ENCODE measurements around the gene ZBTB3.

The ZBTB3 gene

DNA sequence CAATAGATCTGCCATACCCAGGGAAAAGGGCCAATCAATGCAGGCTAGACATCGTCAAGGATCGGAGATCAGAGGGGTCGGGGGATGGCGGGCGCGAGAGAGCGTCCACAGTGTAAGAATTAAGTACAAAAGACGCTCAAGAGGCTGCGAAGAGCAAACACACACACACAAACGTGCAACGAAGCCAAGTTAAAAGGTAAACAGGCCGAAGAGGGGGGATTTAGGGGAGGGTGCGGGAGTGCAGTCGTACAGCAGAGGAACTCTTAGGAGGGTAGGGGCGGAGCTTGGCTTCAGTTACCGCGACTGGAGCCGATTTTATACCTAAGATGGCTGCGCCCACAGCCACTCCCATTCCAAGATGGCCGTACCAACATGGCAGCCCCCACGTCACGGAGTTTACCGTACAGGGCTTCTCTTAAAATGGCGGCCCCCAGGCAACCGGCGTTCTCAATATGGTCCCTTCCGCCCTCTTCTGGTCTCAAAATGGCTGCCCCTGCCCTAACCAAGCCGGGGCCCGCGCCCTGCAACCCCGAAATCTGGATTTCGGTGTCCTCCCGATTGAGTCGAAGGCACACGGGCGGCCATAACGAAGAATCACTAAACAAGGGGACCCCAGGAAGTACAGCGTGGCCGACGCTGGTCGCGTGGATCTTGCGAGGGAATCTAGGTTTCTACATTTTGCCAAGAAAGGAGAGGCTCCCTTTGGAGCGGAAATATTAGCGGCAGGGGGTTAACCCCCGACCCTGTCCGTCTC, 44.5 kb downstream of the ZBTB3 start:
- H3K4me3 ChIP-seq (ENCODE audit: low read depth, low read length) = peak overlapping the region; percentile 62
- DNase-seq (ENCODE audit: low read depth, low spot score) = peak; percentile 76
- ChIA-PET CTCF (interaction anchor here (1.1 to 11.2 kb wide), 4 partner anchors 10 to 36 kb away, joined by 3 to 152 read pairs (median 4); partner anchors contain the start of gene LRRN4CL), POLR2A (interaction anchor here (1.0 to 4.5 kb wide), 7 partner anchors 18 to 309 kb away, joined by 3 to 24 read pairs (median 4); partner anchors contain the start of genes C11orf98, CSKMT, HNRNPUL2 and LRRN4CL)
- TF ChIP-seq, protein P1, sequence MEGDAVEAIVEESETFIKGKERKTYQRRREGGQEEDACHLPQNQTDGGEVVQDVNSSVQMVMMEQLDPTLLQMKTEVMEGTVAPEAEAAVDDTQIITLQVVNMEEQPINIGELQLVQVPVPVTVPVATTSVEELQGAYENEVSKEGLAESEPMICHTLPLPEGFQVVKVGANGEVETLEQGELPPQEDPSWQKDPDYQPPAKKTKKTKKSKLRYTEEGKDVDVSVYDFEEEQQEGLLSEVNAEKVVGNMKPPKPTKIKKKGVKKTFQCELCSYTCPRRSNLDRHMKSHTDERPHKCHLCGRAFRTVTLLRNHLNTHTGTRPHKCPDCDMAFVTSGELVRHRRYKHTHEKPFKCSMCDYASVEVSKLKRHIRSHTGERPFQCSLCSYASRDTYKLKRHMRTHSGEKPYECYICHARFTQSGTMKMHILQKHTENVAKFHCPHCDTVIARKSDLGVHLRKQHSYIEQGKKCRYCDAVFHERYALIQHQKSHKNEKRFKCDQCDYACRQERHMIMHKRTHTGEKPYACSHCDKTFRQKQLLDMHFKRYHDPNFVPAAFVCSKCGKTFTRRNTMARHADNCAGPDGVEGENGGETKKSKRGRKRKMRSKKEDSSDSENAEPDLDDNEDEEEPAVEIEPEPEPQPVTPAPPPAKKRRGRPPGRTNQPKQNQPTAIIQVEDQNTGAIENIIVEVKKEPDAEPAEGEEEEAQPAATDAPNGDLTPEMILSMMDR (IDR thresholded peaks at IDR 0.05; ENCODE audit: insufficient read depth, low read length, missing control alignments) = no peak

DNA sequence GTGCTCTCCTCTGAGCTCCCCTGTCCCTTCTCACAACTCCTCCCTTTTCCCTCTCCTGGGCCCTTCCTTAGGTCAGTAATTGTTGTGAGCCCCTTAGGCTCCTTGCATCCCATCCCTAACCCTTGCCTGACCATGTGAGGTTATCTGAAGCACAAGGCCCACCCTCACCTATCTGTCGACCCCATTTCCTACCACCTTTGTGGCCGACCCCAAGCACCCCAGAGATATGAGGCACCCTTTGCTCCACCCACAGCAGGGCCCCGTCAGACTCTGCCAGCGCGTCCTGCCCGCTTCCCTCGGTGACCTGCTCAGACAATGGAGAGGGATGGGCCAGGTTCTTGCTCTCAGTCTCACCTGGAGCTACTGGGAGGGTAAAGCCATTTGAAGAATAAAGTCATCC, 45.2 kb downstream of the ZBTB3 start:
- peak overlapping the region; percentile 62 for H3K4me3 ChIP-seq (ENCODE audit: low read depth, low read length)
- ChIA-PET POLR2A (interaction anchor here (1.0 to 4.5 kb wide), 6 partner anchors 16 to 308 kb away, joined by 3 to 24 read pairs (median 5); partner anchors contain the start of genes C11orf98, CSKMT, HNRNPUL2 and LRRN4CL), CTCF (interaction anchor here (1.1 to 11.2 kb wide), 5 partner anchors 8 to 37 kb away, joined by 3 to 152 read pairs (median 3); partner anchors contain the start of gene LRRN4CL)
- DNase-seq (ENCODE audit: low read depth, low spot score) = no peak
- TF ChIP-seq, protein P1 (IDR thresholded peaks at IDR 0.05; ENCODE audit: insufficient read depth, low read length, missing control alignments) = no peak

DNA sequence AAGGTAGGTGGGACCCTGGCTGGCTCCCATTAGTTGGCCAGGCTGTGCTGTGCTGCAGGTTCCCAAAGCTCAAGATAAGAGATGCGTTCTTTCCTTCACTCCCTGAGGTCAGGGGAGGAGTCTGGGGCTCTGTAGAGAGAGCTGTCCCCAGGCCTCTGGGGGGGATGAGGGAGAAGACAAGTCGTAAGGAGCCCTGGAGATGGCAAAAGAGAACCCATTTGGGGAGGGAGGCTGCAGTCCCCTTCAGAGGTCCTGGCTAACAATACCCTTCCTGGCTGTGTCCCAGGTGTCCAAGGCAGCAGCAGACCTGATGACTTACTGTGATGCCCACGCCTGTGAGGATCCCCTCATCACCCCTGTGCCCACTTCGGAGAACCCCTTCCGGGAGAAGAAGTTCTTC, 45.6 kb downstream of the ZBTB3 start:
- CTCF ChIA-PET = interaction anchor here (1.1 to 11.2 kb wide), 4 partner anchors 8 to 37 kb away, joined by 3 to 152 read pairs (median 4); partner anchors contain the start of gene LRRN4CL
- no peak overlapping the region; the same call in 1 of the 2 replicates for H3K4me3 ChIP-seq (ENCODE audit: low read depth, low read length)
- TF ChIP-seq, protein P1 (IDR thresholded peaks at IDR 0.05; ENCODE audit: insufficient read depth, low read length, missing control alignments) = no peak
- no peak for DNase-seq (ENCODE audit: low read depth, low spot score)
- POLR2A ChIA-PET = interaction anchor here (1.1 to 4.5 kb wide), 6 partner anchors 16 to 308 kb away, joined by 3 to 24 read pairs (median 4); partner anchors contain the start of genes C11orf98, CSKMT, HNRNPUL2 and LRRN4CL

DNA sequence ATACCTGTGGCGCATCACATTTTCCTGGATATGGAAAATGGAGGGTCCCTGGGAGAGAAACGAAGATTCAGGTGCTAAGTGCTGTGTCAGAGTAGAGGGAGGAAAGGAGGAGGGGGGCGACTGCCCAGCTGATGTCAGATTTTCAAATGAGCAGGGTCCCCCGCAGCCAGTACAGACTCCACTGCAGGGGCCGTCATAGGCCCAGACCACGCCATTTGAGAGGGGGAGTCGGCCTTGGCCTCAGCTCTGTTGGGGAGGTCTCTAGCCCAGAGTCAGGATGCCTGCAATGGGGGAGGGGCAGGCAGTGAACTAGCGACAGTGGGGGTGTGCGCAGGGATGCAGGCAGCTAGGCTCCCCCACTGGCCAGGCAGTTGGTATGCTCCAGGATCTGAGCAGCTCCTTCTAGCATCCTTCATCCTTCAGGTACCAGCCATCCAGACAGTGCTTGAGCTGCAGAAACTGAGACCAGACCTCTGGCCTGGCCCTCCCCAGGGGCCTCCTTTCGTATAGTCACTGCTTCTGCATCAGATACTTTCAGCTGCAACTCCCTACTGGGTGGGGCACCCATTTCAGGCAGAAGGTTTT, 46.6 kb downstream of the ZBTB3 start, which contains the start of the genes BSCL2 and GNG3:
BSCL2 (minus strand) TSS at position 148 of the 585 bp plus-strand sequence. CDS start 229 bp downstream, outside the sequence.
GNG3 (plus strand) TSS at position 400 of the 585 bp plus-strand sequence. CDS start 620 bp downstream, outside the sequence.
- TF ChIP-seq, protein P1 (IDR thresholded peaks at IDR 0.05; ENCODE audit: insufficient read depth, low read length, missing control alignments) = no peak
- no peak for DNase-seq (ENCODE audit: low read depth, low spot score)

DNA sequence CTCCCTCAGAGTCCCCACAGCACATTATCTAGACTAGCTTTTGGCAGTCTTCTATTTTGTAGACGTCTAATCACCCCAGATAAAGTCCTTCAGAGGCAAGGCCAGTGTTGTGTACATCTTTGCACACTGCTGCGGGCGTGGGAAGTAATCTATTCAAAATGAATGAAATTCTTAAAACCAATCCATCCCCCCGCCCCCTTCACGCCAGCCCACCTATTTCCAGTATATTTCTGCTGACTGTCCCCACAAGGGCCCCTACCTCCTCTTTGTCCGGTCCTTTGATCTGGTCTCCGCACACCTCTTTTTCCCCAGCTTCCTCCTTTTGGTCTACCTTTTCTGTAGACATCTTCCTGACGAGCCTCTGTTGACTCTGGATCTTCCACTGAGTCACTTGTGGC, 47.1 kb downstream of the ZBTB3 start:
- CTCF ChIA-PET = interaction anchor here (0.9 to 11.2 kb wide), 7 partner anchors 10 to 314 kb away, joined by 3 to 152 read pairs (median 3); partner anchors contain the start of genes C11orf98, CSKMT and LRRN4CL
- TF ChIP-seq, protein P1 (IDR thresholded peaks at IDR 0.05; ENCODE audit: insufficient read depth, low read length, missing control alignments) = no peak
- DNase-seq (ENCODE audit: low read depth, low spot score) = no peak
- no peak overlapping the region for H3K4me3 ChIP-seq (ENCODE audit: low read depth, low read length)
- POLR2A ChIA-PET = interaction anchor here (0.6 to 2.4 kb wide), 9 partner anchors 17 to 134 kb away, joined by 3 to 18 read pairs (median 4); partner anchors contain the start of genes B3GAT3, C11orf98, CSKMT and HNRNPUL2

More for the DNA sequence above, 46.6 kb downstream of the ZBTB3 start, which contains the start of the genes BSCL2 and GNG3:
- CTCF ChIA-PET = interaction anchor here (0.9 to 11.2 kb wide), 5 partner anchors 10 to 311 kb away, joined by 3 to 152 read pairs (median 3); partner anchors contain the start of genes C11orf98, CSKMT and LRRN4CL
- POLR2A ChIA-PET = interaction anchor here (0.6 to 4.5 kb wide), 8 partner anchors 18 to 134 kb away, joined by 3 to 24 read pairs (median 5); partner anchors contain the start of genes B3GAT3, HNRNPUL2, LRRN4CL and ZBTB3
- H3K4me3 ChIP-seq (ENCODE audit: low read depth, low read length) = peak within 1 kb of the TSS; percentile 53

Data from AG04449 (cell line).